ENCODE data around the gene TMEM120A. TPM values are rescaled to one million over a fixed set of nuclear protein-coding genes. Genes with fewer than 3 reads are reported as not detected.

The TMEM120A gene
- total RNA-seq, 4 donors from 2014 or later, result 14.4 to 53.9 (median 20.1) TPM

- intact Hi-C loops (cut with DNase I), result no loop called here
- TF ChIP-seq CTCF (IDR thresholded peaks at IDR 0.05), result no peak
- TF ChIP-seq POLR2A (IDR thresholded peaks at IDR 0.05), result no peak
- Histone ChIP-seq H3K4me1 (peaks cover 0 to 58% (median 36%) of the 10 kb centered on the region in 3 donors), H3K36me3 (peaks cover 0 to 61% (median 0%) of the 10 kb centered on the region in 3 donors), H3K27ac (peak overlapping the region; percentile 30 to 57 (median 54)), H3K4me3 (no peak overlapping the region), H3K27me3 (no peaks in the 10 kb centered on the region), H3K9me3 (no peaks in the 10 kb centered on the region)
- WGBS, 2 donors, result 86 to 88% methylated on average over 13 to 14 of the region's 14 CpGs
- DNase-seq, result no peak
Observed at GRCh38 chr7:75971309-75971960, 23.0 kb downstream of the TMEM120A start.

- Histone ChIP-seq H3K4me1 (peaks cover 0 to 73% (median 45%) of the 10 kb centered on the region in 3 donors), H3K27me3 (no peaks in the 10 kb centered on the region), H3K36me3 (peaks cover 0 to 66% (median 0%) of the 10 kb centered on the region in 3 donors), H3K4me3 (no peak overlapping the region), H3K27ac (peak overlapping the region; percentile 70 to 90 (median 84)), H3K9me3 (no peaks in the 10 kb centered on the region)
- TF ChIP-seq CTCF (IDR thresholded peaks at IDR 0.05), result no peak
- TF ChIP-seq POLR2A (IDR thresholded peaks at IDR 0.05), result no peak
- 89 to 91% methylated on average over 22 of the region's 30 CpGs for WGBS, 2 donors
- no peak for DNase-seq
- intact Hi-C loops (cut with DNase I), result no loop called here
Observed at GRCh38 chr7:75969704-75970498, 24.5 kb downstream of the TMEM120A start.

GRCh38 chr7:75969182-75969581 is 25.2 kb downstream of the TMEM120A start:
- Histone ChIP-seq H3K27ac (peak overlapping the region; percentile 70 to 90 (median 84)), H3K4me1 (peaks cover 0 to 77% (median 45%) of the 10 kb centered on the region in 3 donors), H3K27me3 (no peaks in the 10 kb centered on the region), H3K36me3 (peaks cover 0 to 66% (median 0%) of the 10 kb centered on the region in 3 donors), H3K9me3 (no peaks in the 10 kb centered on the region), H3K4me3 (no peak overlapping the region)
- intact Hi-C loops (cut with DNase I), result no loop called here
- WGBS, 2 donors, result 0 to 54% methylated on average over 2 to 5 of the region's 13 CpGs
- no peak for DNase-seq
- TF ChIP-seq POLR2A (IDR thresholded peaks at IDR 0.05) (peak in 1 of 4 donors; percentile 17), CTCF (IDR thresholded peaks at IDR 0.05) (no peak)

- H3K27me3 ChIP-seq, result no peaks in the 10 kb centered on the region
Observed at GRCh38 chr7:75968561-75969001, 25.8 kb downstream of the TMEM120A start.

More at GRCh38 chr7:75968561-75969001, 25.8 kb downstream of the TMEM120A start:
- Histone ChIP-seq H3K9me3 (no peaks in the 10 kb centered on the region), H3K36me3 (peaks cover 0 to 63% (median 0%) of the 10 kb centered on the region in 3 donors), H3K4me1 (peaks cover 0 to 83% (median 45%) of the 10 kb centered on the region in 3 donors), H3K4me3 (peak overlapping the region in 1 of 4 donors; percentile 24), H3K27ac (peak overlapping the region; percentile 70 to 90 (median 84))
- intact Hi-C loops (cut with DNase I), result no loop called here
- no peak for TF ChIP-seq CTCF (IDR thresholded peaks at IDR 0.05)
- TF ChIP-seq POLR2A (IDR thresholded peaks at IDR 0.05), result no peak
- 92 to 93% methylated on average over 5 to 6 of the region's 12 CpGs for WGBS, 2 donors
- no peak for DNase-seq

Measured in esophagus squamous epithelium (tissue), 5 donors.